Choroid plexus epithelial cell (primary cell): Measurements from ENCODE around the gene HORMAD1.
"Not testable (repeated sequence)": the region's sequence is repeated elsewhere in the genome, so short reads cannot be mapped to it uniquely, and the experiment has no call there.

Source experiments
- DNase-seq: peaks from one replicate; pipeline ENCODE4 v3.0.0-alpha.2; 2010; ENCODE audit warnings: low read depth
- H3K4me3 ChIP-seq: 2 replicates; pipeline ENCODE4 v1.5.1; 2011; ENCODE audit warnings: low read depth, mild to moderate bottlenecking, control low read depth, low read length, moderate library complexity
- CTCF ChIP-seq: conservative IDR thresholded peaks from 2 replicates; pipeline ENCODE4 v1.5.1; 2011; ENCODE audit warnings: low read depth, mild to moderate bottlenecking, control low read depth, inconsistent platforms, low read length, moderate library complexity

The HORMAD1 gene

GRCh38 chr1:150724336-150724735 lies 3.6 kb upstream of the HORMAD1 start:
- H3K4me3 ChIP-seq = no peak overlapping the region
- DNase-seq = no peak
- no peak for TF ChIP-seq CTCF

- no peak for TF ChIP-seq CTCF
- DNase-seq = no peak
- H3K4me3 ChIP-seq = no peak overlapping the region
These were observed 597 bp downstream of the HORMAD1 start for GRCh38 chr1:150720098-150720497.

- DNase-seq = no peak
- H3K4me3 ChIP-seq = no peak overlapping the region
- TF ChIP-seq CTCF = no peak
These were observed 2.3 kb downstream of the HORMAD1 start for GRCh38 chr1:150718225-150718891.

GRCh38 chr1:150709031-150709430 lies 11.7 kb downstream of the HORMAD1 start:
- DNase-seq, H3K4me3 ChIP-seq: not testable (repeated sequence)

- no peak for DNase-seq
- no peak for TF ChIP-seq CTCF
- H3K4me3 ChIP-seq = no peak overlapping the region
These were observed 12.1 kb downstream of the HORMAD1 start for GRCh38 chr1:150708595-150708994.

- H3K4me3 ChIP-seq = no peak overlapping the region
- DNase-seq = no peak
- no peak for TF ChIP-seq CTCF
These were observed 14.6 kb downstream of the HORMAD1 start for GRCh38 chr1:150706091-150706490.

GRCh38 chr1:150703427-150703826 lies 17.3 kb downstream of the HORMAD1 start:
- no peak for DNase-seq

More at GRCh38 chr1:150703427-150703826, 17.3 kb downstream of the HORMAD1 start:
- TF ChIP-seq CTCF = no peak
- H3K4me3 ChIP-seq = no peak overlapping the region
